CD4-positive, alpha-beta T cell treated with Interleukin-17A for 1 hour (primary cell): ENCODE measurements around the gene CYP11A1.

Experiments
- DNase-seq: peaks from one replicate; pipeline ENCODE4 v3.0.0-alpha.2; 2020

CYP11A1 gene

GRCh38 chr15:74387141-74387541 is 19.7 kb upstream of the CYP11A1 start:
- no peak for DNase-seq

GRCh38 chr15:74386496-74387140 is 19.2 kb upstream of the CYP11A1 start:
- no peak for DNase-seq

- no peak for DNase-seq
Observed at GRCh38 chr15:74385733-74386132, 18.3 kb upstream of the CYP11A1 start.

DNA sequence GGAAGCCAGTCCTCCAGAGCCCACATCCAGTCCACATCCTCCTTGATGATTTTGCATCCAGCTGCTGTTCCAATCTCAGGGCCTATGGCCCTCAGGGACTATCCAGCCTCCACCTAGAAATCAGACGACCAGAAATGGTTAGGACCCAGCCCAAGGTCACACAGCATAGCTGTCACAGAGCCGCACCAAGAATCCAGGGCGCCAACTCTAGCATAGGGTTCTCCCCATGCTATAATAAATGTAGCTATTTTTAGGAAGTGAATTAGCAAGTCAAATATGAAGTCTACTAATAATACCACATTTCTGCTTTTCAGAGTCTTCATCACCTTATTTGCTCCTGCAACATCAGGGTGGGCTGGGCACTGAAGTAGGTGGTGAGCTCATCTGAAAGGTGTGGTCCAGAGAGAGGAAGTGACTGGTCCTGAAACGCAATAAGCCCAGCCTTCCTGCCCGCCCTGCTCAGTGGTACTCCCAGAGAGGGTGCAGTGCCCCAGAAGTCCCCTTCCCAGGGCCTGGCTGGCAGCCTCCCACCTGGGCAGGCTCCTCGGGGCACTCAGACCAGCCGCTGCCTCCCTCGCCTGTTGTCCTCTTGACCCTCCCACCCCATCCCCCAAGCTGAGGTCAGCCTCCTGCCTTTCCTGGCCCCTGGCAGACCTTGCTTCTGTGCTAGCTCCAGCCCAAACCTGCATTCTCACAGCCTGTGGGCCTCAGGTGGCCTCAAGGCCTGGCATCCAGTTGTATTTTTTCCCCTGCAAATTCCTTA is 17.6 kb upstream of the CYP11A1 start:
- peak; percentile 64 for DNase-seq

DNA sequence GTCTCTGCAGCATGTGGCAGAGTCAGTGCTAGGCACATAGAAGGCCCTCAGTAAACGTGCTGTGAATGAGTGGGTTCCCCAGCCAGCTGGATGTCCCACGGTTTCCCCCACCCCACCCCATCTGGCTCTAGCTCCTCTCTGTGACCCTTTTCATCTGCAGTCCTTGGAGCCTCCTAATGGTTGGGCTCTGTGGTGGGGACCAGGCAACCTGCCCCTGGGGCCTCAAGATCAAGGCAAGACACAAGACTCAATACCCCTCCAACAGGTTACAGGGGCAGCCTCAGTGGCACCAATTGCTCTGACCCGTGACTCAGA is 17.1 kb upstream of the CYP11A1 start:
- DNase-seq, result no peak

- DNase-seq, result peak; percentile 53
Observed at GRCh38 chr15:74383695-74384565, 16.5 kb upstream of the CYP11A1 start.

- no peak for DNase-seq
Observed at GRCh38 chr15:74383286-74383685, 15.8 kb upstream of the CYP11A1 start.

- DNase-seq, result peak; percentile 78
Observed at GRCh38 chr15:74382004-74382816, 14.8 kb upstream of the CYP11A1 start.

DNA sequence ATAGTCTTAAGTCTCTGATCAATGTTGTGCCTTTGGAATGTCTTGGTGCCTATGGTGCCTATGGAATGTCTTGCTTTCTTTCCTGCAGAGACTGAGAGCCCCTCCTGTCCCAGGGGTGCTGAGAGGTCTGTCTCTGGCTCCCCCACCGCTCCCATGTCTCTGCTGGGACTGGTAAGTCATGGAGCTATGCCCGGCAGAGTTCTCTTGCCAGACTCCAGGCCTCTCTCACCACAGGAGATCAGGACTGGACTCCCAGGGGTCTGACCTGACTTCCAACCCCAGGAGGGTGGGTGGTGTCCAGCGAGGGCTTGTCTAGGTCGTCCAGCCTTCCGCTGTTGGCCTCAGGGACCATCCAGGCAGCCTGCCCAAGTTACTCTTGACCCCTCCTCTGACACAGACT is 14.0 kb upstream of the CYP11A1 start:
- no peak for DNase-seq

DNA sequence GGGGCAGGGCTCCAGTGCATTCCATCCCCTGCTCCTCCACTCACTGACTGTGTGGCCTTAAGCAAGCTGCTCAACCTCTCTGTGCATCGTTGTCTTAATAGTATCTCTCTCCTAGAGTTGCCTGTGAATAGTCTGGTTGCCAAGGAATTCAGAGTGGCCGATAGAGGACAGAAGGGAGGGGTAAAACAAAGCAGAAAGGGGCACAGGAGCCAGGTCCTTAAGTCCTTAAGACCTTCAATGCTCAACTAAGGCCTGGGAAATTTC is 13.7 kb upstream of the CYP11A1 start:
- DNase-seq, result no peak

DNA sequence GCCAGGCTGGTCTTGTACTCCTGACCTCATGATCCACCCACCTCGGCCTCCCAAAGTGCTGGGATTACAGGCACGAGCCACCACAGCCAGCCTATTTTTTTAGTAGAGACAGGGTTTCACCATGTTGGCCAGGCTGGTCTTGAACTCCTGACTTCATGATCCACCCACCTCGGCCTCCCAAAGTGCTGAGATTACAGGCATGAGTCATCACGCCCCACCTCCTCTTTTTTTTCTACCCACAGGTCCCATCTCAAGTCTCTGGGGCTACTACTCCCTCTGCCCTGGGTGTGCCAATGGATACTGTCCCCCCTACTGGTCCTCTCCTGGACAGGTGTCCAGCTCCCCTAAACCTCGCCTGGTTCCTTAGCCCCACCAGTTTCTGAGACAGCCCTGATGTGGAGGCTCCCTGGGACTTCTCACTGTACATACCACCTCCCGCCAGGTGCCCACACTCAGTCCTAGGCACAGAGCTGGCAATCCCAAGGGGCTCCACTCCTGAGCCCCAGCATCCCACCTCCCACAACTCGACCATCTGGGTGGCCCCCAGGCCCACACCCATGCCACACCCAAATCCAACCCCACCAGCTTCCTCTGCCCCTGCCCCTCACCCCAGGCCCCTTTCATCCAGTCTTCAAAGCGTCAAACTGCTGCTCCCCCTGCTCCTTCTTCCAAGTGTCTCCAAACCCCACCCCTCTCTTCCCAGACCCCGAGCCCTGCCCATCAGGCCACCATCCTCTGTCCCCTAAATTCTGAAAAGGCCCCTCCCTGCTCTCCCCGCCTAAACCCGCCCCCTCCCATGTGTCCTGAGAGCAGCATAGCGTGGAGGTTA is 13.1 kb upstream of the CYP11A1 start:
- DNase-seq, result no peak

DNA sequence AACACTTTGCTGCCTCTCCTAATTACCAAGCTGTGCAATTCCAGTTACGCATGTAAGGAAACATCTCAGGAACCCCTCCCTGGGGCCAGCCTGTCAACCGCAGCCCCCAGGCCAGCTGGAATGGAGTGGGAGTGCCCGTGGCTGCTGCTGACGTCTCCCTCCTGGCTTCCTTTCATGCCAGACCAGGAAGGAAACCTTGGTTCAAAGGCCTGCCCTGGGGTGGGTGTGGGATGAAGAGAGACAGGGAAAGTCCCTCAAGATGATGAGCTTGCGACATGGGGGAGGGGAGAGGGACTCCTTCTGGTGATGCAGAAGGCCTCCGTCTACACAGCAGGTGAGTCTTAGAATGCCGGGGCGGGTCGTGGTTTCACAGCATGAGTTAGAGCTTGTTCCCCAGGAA is 11.4 kb upstream of the CYP11A1 start:
- DNase-seq, result peak; percentile 34

GRCh38 chr15:74377831-74378766 is 10.7 kb upstream of the CYP11A1 start:
- DNase-seq, result no peak

GRCh38 chr15:74376825-74377581 is 9.6 kb upstream of the CYP11A1 start:
- no peak for DNase-seq

- DNase-seq, result no peak
Observed at GRCh38 chr15:74376226-74376625, 8.8 kb upstream of the CYP11A1 start.

DNA sequence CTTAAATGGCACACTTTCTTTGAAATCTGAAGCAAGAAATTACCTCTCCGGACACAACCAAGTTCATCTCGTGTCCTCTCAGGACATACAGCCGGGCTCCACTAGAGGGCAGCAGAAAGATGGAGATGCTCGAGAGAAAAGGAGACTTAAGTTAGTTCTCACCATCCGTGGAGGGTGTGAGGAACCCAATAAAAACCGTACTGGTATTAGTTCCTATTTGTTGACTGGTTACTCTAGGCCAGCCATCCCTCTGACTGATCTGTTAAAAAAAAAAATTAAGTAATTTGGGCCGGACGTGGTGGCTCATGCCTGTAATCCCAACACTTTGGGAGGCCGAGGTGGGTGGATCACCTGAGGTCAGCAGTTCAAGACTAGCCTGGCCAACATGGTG is 7.9 kb upstream of the CYP11A1 start:
- peak; percentile 87 for DNase-seq

- no peak for DNase-seq
Observed at GRCh38 chr15:74374648-74375302, 7.3 kb upstream of the CYP11A1 start.

DNA sequence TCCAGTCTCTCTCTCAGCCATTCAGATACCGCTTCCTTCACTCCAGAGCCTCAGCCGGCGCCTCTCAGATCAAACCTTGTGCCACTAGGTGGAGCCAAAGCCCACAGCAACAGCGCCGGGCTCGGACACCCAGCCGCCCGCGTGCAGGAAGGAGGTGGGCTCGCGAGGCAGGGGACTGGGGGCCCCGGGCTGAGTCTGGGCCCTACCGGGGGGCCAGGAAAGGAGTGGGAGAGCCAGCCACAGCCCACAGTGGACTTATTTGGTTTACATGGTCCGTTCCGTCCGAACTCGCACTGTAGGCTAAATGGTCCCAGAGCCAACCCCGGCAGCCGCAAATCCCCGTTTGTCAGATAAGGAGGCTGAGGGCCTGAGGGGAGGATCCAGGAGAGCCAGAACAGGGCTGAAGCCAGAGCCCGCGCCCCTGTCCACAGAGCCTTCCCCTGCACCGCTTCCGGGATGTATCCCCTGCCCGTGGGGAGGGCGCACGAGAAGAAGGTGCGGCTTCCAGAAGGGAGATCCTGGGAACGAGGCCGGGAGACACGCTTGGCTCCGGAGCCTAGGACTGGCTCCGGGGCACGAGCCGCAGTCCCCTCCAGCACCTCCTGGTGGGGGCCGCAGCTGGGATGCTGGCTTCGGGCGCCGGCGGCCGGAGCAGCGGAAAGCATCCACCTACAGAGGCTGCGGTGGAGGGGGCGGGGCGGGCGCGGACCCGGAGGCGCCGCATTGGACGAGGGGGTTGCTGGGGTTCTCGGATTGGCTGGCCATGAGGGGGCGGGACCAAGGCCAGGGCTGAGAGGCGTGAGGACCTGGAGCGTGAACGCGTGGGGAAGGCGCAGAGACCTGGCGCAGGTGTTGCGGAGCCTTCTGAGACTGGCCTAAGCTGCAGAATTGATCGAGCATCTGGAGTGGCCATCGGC is 6.5 kb upstream of the CYP11A1 start:
- peak; percentile 95 for DNase-seq
